Measurements from ENCODE around the gene MAN1A1. TPM values are rescaled to one million over a fixed set of nuclear protein-coding genes. Genes with fewer than 3 reads are reported as not detected.

MAN1A1 gene
- total RNA-seq: 10 to 100 TPM; 45.1 to 74.2 (median 66.4) TPM
- long read RNA-seq, donor 1, full-length matches to known transcripts: 17 of 41 reads
- long read RNA-seq, donor 1, partial matches to known transcripts: 19 of 41 reads
- long read RNA-seq, donor 1, other reads (novel, unspliced or antisense): 5 of 41 reads
- long read RNA-seq, donor 2, partial matches to known transcripts: 1 of 2 reads
- long read RNA-seq, donor 2, other reads (novel, unspliced or antisense): 1 of 2 reads

DNA sequence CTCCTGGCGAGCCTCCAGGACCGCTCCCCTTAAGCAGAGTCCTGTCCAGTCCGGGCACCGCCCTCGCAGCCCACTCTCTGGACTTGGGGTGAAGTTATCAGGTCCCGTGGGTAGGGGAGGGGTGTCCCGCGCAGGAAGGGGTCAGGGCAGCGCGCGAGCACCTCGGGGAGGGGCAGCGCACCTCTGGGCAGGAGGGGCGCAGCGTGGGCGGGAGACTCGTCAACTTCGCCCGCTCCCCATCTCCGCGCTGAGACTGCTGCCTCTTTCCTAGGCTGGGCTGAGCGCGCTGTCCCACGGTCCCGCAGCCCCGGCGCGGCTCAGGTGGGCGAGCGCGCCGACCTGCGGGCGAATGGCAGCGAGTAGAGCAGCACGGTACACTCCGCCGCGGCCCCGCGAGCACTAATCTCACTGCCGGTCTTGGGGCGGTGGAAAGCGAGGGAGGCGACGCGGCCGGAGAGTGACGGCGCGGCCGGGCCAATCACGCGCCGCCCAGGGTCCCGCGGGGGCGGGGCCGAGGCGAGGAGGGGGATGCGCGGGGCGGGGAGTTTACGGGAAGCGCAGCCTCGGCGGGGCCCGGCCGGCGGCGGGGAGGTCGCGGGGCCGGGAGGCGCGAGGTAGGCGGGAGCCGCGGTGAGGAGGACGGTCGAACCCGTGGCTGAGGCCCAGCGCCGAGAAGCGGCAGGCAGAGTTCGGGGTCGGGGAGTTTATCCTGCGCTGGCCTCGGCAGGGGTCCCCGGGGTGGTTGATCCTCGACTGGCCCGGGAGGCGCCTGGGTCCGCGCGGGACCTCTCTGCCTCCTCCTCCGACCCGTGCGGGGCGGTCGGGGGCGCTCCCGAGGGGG is at the start of gene MAN1A1:
Gene MAN1A1, minus strand, starts transcription at position 401 of the 841 bp plus-strand sequence. CDS start 696 bp downstream, outside the sequence.
- Histone ChIP-seq H3K36me3 (ENCODE audit: low read depth) (no peaks in the 10 kb centered on the region), H3K9me3 (no peaks in the 10 kb centered on the region), H3K4me3 (peak within 1 kb of the TSS; percentile 90), H3K4me1 (ENCODE audit: low read depth) (peaks cover 16% of the 10 kb centered on the region)
- TF ChIP-seq, protein P1, sequence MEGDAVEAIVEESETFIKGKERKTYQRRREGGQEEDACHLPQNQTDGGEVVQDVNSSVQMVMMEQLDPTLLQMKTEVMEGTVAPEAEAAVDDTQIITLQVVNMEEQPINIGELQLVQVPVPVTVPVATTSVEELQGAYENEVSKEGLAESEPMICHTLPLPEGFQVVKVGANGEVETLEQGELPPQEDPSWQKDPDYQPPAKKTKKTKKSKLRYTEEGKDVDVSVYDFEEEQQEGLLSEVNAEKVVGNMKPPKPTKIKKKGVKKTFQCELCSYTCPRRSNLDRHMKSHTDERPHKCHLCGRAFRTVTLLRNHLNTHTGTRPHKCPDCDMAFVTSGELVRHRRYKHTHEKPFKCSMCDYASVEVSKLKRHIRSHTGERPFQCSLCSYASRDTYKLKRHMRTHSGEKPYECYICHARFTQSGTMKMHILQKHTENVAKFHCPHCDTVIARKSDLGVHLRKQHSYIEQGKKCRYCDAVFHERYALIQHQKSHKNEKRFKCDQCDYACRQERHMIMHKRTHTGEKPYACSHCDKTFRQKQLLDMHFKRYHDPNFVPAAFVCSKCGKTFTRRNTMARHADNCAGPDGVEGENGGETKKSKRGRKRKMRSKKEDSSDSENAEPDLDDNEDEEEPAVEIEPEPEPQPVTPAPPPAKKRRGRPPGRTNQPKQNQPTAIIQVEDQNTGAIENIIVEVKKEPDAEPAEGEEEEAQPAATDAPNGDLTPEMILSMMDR (IDR thresholded peaks at IDR 0.05): no peak
- intact Hi-C loops (cut with DNase I, micrococcal nuclease): no loop called here
- DNase-seq (peak; percentile 90 to 94 (median 93)), ATAC-seq (peak; percentile 89)

DNA sequence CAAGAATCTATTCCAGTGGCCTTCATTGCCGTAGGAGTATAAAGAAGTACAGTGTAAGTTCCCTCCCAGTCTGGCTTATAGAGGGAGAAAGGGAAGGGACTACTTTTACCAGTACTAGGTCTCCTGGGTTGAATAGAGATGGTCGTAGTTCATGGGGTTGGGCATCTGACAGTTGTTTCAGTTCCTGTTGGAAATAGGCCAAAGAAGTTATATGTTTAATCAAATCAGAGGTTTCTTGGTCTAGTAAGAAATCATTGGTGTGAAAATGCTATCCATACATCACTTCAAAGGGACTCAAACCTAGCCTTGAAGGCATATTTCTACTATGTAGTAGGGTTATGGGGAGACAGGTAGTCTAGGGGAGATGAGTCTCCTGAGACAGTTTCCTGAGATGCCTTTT is 45.6 kb upstream of the MAN1A1 start:
- intact Hi-C loops (cut with DNase I, micrococcal nuclease): no loop called here
- Histone ChIP-seq H3K36me3 (ENCODE audit: low read depth) (no peaks in the 10 kb centered on the region), H3K9me3 (no peaks in the 10 kb centered on the region), H3K4me3 (no peak overlapping the region), H3K4me1 (ENCODE audit: low read depth) (no peaks in the 10 kb centered on the region)
- DNase-seq: no peak
- no peak for ATAC-seq
- TF ChIP-seq, protein P1 (IDR thresholded peaks at IDR 0.05): no peak

DNA sequence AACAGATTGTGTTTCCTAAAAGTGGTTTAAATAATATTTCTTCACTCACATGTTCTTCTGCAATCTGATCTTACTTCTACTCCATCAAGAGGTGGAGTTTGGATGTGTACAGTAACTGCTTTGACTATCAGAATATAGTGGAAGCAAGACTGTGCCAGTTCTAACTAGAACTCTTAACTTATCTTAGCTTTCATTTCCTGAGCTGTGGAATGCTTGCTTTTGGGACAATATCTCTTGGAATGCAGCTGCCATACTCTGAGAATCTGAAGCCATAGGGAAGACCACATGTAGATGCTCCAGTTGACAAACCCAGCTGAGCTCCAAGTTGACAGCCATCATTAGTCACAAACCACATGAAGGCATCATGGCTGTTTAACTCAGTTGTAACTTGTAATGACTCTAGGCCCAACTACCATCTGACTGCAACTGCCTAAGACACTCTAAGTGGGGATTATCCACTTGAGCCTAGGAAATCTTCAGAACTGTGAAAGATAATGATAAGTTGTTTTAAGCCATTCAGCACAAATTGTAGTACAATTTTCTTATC is 40.8 kb upstream of the MAN1A1 start:
- intact Hi-C loops (cut with DNase I, micrococcal nuclease): no loop called here
- no peak for DNase-seq
- Histone ChIP-seq H3K9me3 (no peaks in the 10 kb centered on the region), H3K36me3 (ENCODE audit: low read depth) (no peaks in the 10 kb centered on the region), H3K4me1 (ENCODE audit: low read depth) (no peaks in the 10 kb centered on the region), H3K4me3 (no peak overlapping the region)
- no peak for ATAC-seq
- TF ChIP-seq, protein P1 (IDR thresholded peaks at IDR 0.05): no peak

DNA sequence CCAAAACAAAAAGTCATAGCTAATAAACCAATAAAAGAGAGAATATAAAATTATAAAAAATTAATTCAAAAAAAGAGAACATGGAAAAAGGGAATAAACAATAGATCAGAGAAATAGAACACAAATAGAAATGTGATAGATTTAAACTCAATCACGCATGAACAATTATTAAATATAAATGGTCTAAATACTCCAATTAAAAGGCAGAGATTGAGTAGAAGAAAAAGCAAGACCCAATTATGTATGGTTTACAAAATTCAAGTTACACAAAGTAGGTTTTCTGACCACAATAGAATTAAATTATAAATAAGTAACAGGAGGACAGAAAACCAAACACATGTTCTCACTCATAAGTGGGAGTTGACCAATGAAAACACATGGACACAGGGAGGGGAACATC is 36.4 kb upstream of the MAN1A1 start:
- TF ChIP-seq, protein P1 (IDR thresholded peaks at IDR 0.05): no peak
- DNase-seq (no peak), ATAC-seq (no peak)
- Histone ChIP-seq H3K9me3 (no peaks in the 10 kb centered on the region), H3K36me3 (ENCODE audit: low read depth) (no peaks in the 10 kb centered on the region), H3K4me3 (no peak overlapping the region), H3K4me1 (ENCODE audit: low read depth) (no peaks in the 10 kb centered on the region)
- intact Hi-C loops (cut with DNase I, micrococcal nuclease): no loop called here

DNA sequence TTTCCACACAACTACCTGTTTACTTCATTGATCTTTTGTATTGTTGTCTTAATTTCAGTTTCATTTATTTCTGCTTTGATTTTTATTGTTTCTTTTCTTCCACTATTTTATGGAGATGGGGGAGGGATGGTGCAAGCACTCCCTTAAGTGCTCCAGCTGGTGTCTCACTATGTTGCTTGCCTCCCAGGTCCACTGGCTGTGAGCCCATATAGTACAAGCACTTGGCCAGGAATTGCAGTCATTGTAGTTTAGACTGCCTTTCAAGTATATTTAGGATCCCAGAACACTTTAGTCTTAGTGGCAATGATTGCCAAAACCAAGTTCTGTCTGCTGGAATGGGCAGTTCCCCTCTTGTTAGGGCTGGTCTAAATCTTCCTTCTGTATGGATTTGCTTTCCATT is 34.9 kb upstream of the MAN1A1 start:
- TF ChIP-seq, protein P1 (IDR thresholded peaks at IDR 0.05): no peak
- Histone ChIP-seq H3K9me3 (no peaks in the 10 kb centered on the region), H3K36me3 (ENCODE audit: low read depth) (no peaks in the 10 kb centered on the region), H3K4me3 (no peak overlapping the region), H3K4me1 (ENCODE audit: low read depth) (no peaks in the 10 kb centered on the region)
- DNase-seq: no peak
- intact Hi-C loops (cut with DNase I, micrococcal nuclease): no loop called here
- ATAC-seq: no peak

Data from mucosa of descending colon (tissue), 3 donors.